HUES6 (cell line): ENCODE results near the gene FOXF1.

Experiments
- H3K27ac ChIP-seq: 2 replicates; pipeline ENCODE4 v1.7.0; 2013; ENCODE audit warnings: low read depth, mild to moderate bottlenecking, low read length, inconsistent platforms
- H3K27me3 ChIP-seq: 2 replicates; pipeline ENCODE4 v1.6.1; 2013; ENCODE audit warnings: low read length; ENCODE audit not compliant: control insufficient read depth, insufficient read depth
- H3K36me3 ChIP-seq: 2 replicates; pipeline ENCODE4 v1.6.1; 2013; ENCODE audit warnings: low read length; ENCODE audit not compliant: control insufficient read depth, insufficient read depth
- H3K4me1 ChIP-seq: 2 replicates; pipeline ENCODE4 v1.6.1; 2013; ENCODE audit warnings: low read length; ENCODE audit not compliant: control insufficient read depth, insufficient read depth
- H3K4me3 ChIP-seq: 2 replicates; pipeline ENCODE4 v1.5.1; 2013; ENCODE audit warnings: low read depth, low read length
- H3K9ac ChIP-seq: one replicate; pipeline ENCODE4 v1.6.1; 2013; ENCODE audit warnings: mild to moderate bottlenecking, low read length
- H3K9me3 ChIP-seq: 2 replicates; pipeline ENCODE4 v1.6.1; 2013; ENCODE audit warnings: low read depth, low read length; ENCODE audit not compliant: control insufficient read depth, insufficient read depth

FOXF1 gene

GRCh38 chr16:86553356-86553755 lies 43.0 kb downstream of the FOXF1 start:
- Histone ChIP-seq H3K9me3 (no peaks in the 10 kb centered on the region), H3K4me3 (no peak overlapping the region)

GRCh38 chr16:86554599-86554916 lies 44.2 kb downstream of the FOXF1 start:
- Histone ChIP-seq H3K36me3 (peaks cover 19% of the 10 kb centered on the region), H3K4me1 (no peaks in the 10 kb centered on the region), H3K4me3 (peak overlapping the region; percentile 85), H3K27ac (peak overlapping the region; percentile 66), H3K27me3 (no peaks in the 10 kb centered on the region; the same call in 1 of the 2 replicates), H3K9me3 (no peaks in the 10 kb centered on the region), H3K9ac (peak overlapping the region; percentile 88)

More at GRCh38 chr16:86553356-86553755, 43.0 kb downstream of the FOXF1 start:
- no peaks in the 10 kb centered on the region for H3K4me1 ChIP-seq
- peaks cover 22% of the 10 kb centered on the region for H3K36me3 ChIP-seq
- H3K27ac ChIP-seq: no peak overlapping the region
- H3K27me3 ChIP-seq: no peaks in the 10 kb centered on the region
- no peak overlapping the region for H3K9ac ChIP-seq

- Histone ChIP-seq H3K9ac (peak within 1 kb of the TSS; percentile 88), H3K4me1 (no peaks in the 10 kb centered on the region), H3K36me3 (peaks cover 13% of the 10 kb centered on the region), H3K9me3 (no peaks in the 10 kb centered on the region), H3K27me3 (no peaks in the 10 kb centered on the region; the same call in 1 of the 2 replicates), H3K4me3 (peak within 1 kb of the TSS; percentile 85), H3K27ac (peak within 1 kb of the TSS; percentile 66)
Measured at GRCh38 chr16:86554917-86555703, 44.8 kb downstream of the FOXF1 start, which contains the start of gene MTHFSD. Gene MTHFSD, minus strand, starts transcription at chr16:86555235. Its CDS starts 51 bp downstream, at chr16:86555184.

- no peaks in the 10 kb centered on the region; the same call in 1 of the 2 replicates for H3K27me3 ChIP-seq
- H3K9ac ChIP-seq: peak overlapping the region; percentile 81
- H3K9me3 ChIP-seq: no peaks in the 10 kb centered on the region
- H3K4me1 ChIP-seq: no peaks in the 10 kb centered on the region
- peak overlapping the region; percentile 85 for H3K4me3 ChIP-seq
- no peak overlapping the region for H3K27ac ChIP-seq
- H3K36me3 ChIP-seq: peaks cover 8% of the 10 kb centered on the region
Measured at GRCh38 chr16:86555704-86556075, 45.4 kb downstream of the FOXF1 start.

GRCh38 chr16:86556576-86556975 lies 46.2 kb downstream of the FOXF1 start:
- H3K27ac ChIP-seq: no peak overlapping the region
- no peaks in the 10 kb centered on the region for H3K9me3 ChIP-seq
- H3K9ac ChIP-seq: no peak overlapping the region
- no peaks in the 10 kb centered on the region for H3K4me1 ChIP-seq
- peaks cover 4% of the 10 kb centered on the region for H3K36me3 ChIP-seq
- H3K4me3 ChIP-seq: no peak overlapping the region
- peaks cover 7% of the 10 kb centered on the region for H3K27me3 ChIP-seq

GRCh38 chr16:86557587-86557986 lies 47.3 kb downstream of the FOXF1 start:
- no peak overlapping the region for H3K27ac ChIP-seq
- no peaks in the 10 kb centered on the region for H3K4me1 ChIP-seq
- H3K4me3 ChIP-seq: no peak overlapping the region
- no peaks in the 10 kb centered on the region for H3K9me3 ChIP-seq
- H3K36me3 ChIP-seq: no peaks in the 10 kb centered on the region
- H3K27me3 ChIP-seq: peaks cover 7% of the 10 kb centered on the region
- H3K9ac ChIP-seq: no peak overlapping the region

GRCh38 chr16:86558355-86559193 lies 48.2 kb downstream of the FOXF1 start:
- Histone ChIP-seq H3K9me3 (no peaks in the 10 kb centered on the region), H3K4me3 (no peak overlapping the region), H3K27ac (no peak overlapping the region), H3K9ac (no peak overlapping the region), H3K27me3 (peaks cover 16% of the 10 kb centered on the region), H3K36me3 (no peaks in the 10 kb centered on the region), H3K4me1 (peaks cover 3% of the 10 kb centered on the region)

GRCh38 chr16:86559802-86560305 lies 49.5 kb downstream of the FOXF1 start:
- H3K36me3 ChIP-seq: no peaks in the 10 kb centered on the region

GRCh38 chr16:86562356-86562755 lies 52.0 kb downstream of the FOXF1 start:
- Histone ChIP-seq H3K9me3 (no peaks in the 10 kb centered on the region), H3K4me1 (peaks cover 22% of the 10 kb centered on the region), H3K27me3 (peaks cover 51% of the 10 kb centered on the region), H3K36me3 (no peaks in the 10 kb centered on the region), H3K9ac (no peak overlapping the region), H3K27ac (no peak overlapping the region), H3K4me3 (no peak overlapping the region)

More at GRCh38 chr16:86559802-86560305, 49.5 kb downstream of the FOXF1 start:
- Histone ChIP-seq H3K27ac (no peak overlapping the region), H3K4me1 (peaks cover 10% of the 10 kb centered on the region), H3K4me3 (no peak overlapping the region), H3K9me3 (no peaks in the 10 kb centered on the region), H3K27me3 (peaks cover 28% of the 10 kb centered on the region), H3K9ac (no peak overlapping the region)

GRCh38 chr16:86563469-86564345 lies 53.4 kb downstream of the FOXF1 start:
- Histone ChIP-seq H3K27me3 (peaks cover 64% of the 10 kb centered on the region), H3K36me3 (no peaks in the 10 kb centered on the region), H3K4me3 (peak overlapping the region; percentile 55), H3K27ac (no peak overlapping the region), H3K9ac (no peak overlapping the region), H3K9me3 (no peaks in the 10 kb centered on the region), H3K4me1 (peaks cover 24% of the 10 kb centered on the region)
